H1 (cell line): ENCODE results near the gene CEP41. TPM values are rescaled to one million over a fixed set of nuclear protein-coding genes. Genes with fewer than 3 reads are reported as not detected.

Experiments used
- CTCF ChIP-seq, 3 experiments: IDR thresholded peaks; 1 replicate in 2 of 3; 2 replicates in 1 of 3; pipeline versions ENCODE4 v1.5.1 to v1.6.1; 2011; ENCODE audit warnings: low read length in 3 of 3, mild to moderate bottlenecking in 3 of 3, inconsistent platforms in 2 of 3, low read depth in 1 of 3, moderate library complexity in 1 of 3; ENCODE audit not compliant: insufficient read depth in 1 of 3; ENCODE audit errors: control extremely low read depth in 1 of 3
- polyA plus RNA-seq, 7 experiments: library from polyadenylated mRNA; depleted of rRNA in 3 of 7; stranded (reverse) in 5 of 7; unstranded in 2 of 7; fragments of >200 nt in 5 of 7; fragments of 200-250 nt in 2 of 7; gene quantifications; 1 replicate in 5 of 7; 2 replicates in 1 of 7; 4 replicates in 1 of 7; pipeline versions ENCODE4 v1.2.1 to v1.2.3, GENCODE V29; 2011 to 2013; ENCODE audit warnings: missing spikeins in 2 of 7, mixed read lengths in 2 of 7
- total RNA-seq: library from RNA; stranded (reverse); fragmentation: NEBNext Ultra II Directional; extraction: Animal tissue kit (Norgen Biotek cat#: 25700); gene quantifications from 2 replicates; pipeline ENCODE4 v1.2.1, GENCODE V29; 2021

CEP41 gene
- total and polyA plus RNA-seq, 2 of the 8 experiments (the other 6 are each of a cell fraction or from before 2014, with no cell fraction given): 9.3 to 12.8 TPM

GRCh38 chr7:130444751-130445407, 4.1 kb upstream of the CEP41 start (continued):
- peak in 1 of 3 experiments; percentile 5; a peak in 1 of 4 replicates for TF ChIP-seq CTCF (IDR thresholded peaks at IDR 0.05; ENCODE audit: control extremely low read depth in 1 of 3, insufficient read depth in 1 of 3, low read depth in 1 of 3, low read length in 3 of 3)
